GM18502 (cell line): ENCODE data around the gene ANKRD26.
"Not testable (repeated sequence)": the region's sequence is repeated elsewhere in the genome, so short reads cannot be mapped to it uniquely, and the experiment has no call there.

Source experiments
- ATAC-seq: cut with Tn5 transposase; IDR thresholded peaks from one replicate; pipeline ENCODE4 v1.9.1; 2021; ENCODE audit warnings: mild to moderate bottlenecking; ENCODE audit not compliant: unreplicated experiment, poor library complexity

The ANKRD26 gene

DNA sequence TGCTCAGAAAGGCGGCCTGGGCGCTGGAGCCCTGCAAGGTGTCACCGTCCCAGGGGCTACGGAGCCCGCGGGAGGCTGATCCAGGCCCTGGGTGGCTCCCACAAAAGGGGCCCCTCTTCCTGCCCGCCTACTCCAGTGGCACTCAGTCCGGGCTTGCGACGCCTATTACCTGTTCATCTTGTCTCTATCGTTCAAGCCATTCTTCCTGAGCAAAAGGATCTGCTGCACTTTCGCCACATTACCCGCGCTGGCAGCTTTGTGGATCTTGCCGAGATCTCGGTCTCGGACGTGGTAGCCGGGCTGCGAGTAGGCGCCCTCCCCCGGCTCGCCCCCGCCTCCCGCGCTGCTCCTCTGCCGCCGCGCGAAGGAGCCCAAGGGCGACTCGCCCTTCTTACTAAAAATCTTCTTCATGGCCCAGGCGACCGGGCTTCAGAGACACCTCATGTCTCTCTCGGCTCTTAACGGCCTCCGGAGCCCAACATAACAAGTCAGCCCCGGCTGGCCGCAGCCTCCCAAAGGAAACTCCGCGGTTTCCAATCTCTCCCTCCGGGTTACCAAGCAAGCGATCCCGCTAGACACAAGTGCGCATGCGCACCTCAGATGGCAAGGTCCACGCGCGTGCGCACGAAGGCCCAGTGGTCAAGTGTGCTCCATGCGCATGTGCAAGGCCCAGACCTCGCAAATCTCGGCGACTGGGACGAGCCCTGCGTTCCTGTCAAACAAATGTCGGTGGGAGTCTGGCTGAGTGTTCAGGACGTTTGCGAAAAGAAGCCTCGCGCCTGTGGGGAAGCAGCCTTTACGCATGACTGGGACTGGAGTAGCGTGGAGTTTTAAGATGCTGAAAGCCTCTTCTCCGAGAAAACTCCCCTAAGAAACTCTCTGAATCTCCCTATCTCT is at the start of gene ANKRD26:
TSS of gene ANKRD26 (minus strand) at position 579 of the 897 bp plus-strand sequence. CDS start at position 411, 168 bp downstream.
- peak; percentile 90 for ATAC-seq

DNA sequence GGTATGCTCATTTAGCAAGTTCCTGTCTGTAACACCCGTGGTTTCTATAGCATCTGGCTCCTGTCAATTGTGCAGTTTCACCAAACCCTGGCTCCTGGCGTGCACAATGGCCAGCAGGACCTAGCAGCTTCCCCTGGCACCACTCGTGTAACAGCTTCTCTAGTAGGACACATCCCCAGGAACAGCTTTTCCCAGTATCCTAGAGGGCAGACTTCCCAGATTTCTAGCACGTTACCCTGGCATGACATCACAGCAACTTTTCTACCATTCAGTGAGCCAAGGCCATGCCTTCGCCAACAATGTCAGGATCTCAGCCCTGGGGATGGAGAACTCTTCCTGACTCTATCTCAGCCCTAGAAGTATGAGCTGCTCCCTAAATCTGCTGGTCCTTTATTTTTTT is 47.4 kb upstream of the ANKRD26 start:
- no peak for ATAC-seq

DNA sequence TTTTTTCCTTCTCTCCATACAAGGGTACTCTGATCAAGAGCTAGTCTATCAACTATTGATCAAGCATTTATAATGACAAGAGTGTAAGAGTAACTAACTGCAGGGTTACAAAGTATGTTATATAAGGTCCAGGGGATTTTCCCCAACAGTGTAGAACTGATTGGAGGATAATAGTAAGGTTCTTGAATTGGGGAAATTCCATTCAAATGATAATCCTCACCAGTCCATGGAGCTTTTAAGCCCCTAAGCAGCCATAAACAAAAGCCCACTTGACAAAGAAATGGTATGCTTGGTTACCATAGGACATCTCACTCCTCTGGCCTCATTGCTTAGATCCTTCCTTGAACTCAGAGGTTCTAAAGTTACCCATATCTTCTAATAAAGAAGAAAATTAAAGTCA is 45.6 kb upstream of the ANKRD26 start:
- ATAC-seq, result no peak

DNA sequence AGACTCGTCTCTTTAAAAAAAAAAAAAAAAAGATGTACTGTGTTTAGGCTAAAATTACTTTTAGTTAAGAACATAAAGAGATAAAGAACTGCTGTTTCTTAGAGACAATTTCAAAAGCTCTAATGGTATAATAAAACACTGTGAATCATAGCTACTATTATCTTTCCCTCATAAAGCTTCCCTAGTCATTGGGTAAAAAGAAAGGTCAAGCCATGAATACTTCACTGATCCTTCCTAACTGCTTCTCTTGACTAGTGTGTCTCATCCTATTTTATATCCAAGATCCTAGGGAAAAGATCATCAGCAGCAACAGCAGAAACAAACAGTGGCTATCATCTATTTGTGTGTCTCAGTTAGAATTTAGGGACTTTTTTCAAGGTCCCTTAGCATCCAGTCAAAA is 43.4 kb upstream of the ANKRD26 start:
- no peak for ATAC-seq

DNA sequence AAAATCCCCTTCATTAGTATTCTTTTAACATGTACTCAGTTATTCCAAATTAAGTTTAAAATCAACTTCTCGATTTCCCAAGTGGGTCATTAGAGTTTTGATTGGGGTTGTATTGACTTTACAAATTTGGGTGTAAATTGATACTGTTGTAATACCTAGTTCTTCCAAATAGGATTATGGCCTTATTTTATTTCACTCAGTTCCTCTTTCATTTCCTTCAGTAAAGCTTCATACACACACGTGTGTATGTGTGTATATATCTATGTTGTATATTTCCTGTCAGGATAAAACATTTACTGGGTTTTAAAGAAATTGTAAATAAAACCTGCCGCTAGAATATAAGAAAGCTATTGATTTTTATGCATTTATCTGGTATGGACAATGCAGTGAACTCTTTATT is 38.0 kb upstream of the ANKRD26 start:
- no peak for ATAC-seq

DNA sequence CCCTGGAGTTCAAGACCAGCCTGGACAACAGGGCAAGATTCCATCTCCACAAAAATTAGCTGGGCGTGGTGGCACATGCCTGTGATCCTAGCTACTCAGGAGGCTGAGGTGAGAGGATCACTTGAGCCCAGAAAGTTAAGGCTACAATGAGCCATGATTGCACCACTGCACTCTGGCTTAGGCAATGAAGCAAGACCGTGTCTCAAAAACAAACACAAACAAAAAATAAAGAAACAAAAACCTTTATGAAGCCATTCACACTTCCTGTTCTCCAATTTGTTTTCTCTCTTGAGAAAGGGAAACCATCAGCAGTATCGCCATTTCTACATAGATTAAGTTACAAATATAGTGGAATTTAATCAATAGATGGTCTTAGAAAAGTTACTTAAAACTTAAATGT is 34.1 kb upstream of the ANKRD26 start:
- ATAC-seq, result no peak

DNA sequence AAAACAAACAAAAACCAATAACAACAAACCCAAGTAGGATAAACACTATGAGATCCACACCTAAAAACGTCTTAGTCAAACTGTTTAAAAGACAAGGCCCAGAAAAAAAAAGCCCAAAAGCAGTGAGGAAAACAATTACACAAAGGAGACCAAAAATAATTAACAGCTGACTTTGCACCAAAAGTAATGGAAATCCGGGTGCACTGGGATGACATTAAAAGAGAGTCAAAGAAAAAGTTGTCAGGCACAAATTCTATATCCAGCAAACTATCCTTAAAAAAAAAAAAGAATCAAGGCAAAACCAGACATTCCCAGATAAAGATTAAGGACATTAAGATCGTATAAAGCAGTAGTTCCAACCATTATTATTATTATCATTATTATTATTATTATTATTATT is 7.9 kb upstream of the ANKRD26 start:
- no peak for ATAC-seq

DNA sequence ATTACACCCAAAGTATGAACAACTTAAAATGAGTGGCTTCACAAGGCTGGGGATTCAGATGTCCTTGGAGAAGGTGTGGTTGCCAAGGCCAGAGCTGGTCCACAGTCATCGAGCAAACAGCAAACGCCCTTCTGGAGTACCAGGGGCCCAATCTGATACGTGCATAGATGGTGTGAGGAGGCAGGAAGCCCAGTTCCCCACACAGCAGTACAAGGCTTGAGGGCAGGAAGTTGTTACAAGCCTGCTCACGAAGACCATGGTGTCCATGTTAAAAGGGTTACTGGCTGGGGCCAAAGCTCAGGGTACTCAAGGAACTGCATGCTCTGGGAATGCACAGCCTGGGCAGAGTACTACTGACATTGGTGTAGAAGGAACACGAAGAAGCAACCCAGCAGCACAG is 4.6 kb upstream of the ANKRD26 start:
- ATAC-seq, result no peak

DNA sequence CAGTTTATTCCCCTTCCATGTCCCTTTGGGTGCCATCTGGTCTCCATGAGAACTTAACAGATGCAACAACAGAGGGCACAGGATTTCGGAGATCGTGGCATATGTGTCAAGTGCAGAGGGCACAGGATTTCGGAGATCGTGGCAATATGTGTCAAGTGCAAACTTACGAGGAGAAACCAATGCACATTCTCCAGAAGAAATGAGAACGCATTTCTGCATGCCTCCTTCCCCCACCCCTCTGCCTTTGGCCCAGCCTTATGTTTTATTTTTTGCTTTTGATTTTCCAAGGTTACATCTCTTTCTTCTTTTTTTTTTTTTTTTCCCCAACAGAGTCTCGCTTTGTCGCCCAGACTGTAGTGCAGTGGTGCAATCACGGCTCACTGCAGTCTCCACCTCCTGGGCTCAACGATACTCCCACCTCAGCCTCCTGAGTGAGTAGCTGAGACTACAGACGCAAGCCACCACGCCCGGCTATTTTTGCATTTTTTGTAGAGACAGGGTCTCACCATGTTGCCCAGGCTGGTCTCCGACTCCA is 586 bp upstream of the ANKRD26 start:
- ATAC-seq, result no peak

DNA sequence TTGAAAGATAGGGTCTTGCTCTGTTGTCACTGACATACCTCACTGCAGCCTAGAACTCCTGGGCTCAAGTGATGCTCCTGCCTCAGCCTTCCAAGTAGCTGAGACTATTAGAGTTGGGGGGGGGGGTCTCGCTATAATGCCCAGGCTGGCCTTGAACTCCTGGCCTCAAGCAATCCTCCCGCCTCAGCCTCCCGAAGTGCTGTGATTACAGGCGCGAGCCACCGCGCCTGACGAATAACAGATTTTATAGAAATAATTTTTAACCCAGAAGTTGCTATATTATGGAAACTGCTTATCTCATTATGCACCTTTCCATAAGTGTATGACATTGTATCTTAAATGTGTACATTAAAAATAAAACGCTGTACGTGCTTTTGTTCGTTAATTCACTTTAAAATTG is 846 bp downstream of the ANKRD26 start:
- ATAC-seq, result no peak

DNA sequence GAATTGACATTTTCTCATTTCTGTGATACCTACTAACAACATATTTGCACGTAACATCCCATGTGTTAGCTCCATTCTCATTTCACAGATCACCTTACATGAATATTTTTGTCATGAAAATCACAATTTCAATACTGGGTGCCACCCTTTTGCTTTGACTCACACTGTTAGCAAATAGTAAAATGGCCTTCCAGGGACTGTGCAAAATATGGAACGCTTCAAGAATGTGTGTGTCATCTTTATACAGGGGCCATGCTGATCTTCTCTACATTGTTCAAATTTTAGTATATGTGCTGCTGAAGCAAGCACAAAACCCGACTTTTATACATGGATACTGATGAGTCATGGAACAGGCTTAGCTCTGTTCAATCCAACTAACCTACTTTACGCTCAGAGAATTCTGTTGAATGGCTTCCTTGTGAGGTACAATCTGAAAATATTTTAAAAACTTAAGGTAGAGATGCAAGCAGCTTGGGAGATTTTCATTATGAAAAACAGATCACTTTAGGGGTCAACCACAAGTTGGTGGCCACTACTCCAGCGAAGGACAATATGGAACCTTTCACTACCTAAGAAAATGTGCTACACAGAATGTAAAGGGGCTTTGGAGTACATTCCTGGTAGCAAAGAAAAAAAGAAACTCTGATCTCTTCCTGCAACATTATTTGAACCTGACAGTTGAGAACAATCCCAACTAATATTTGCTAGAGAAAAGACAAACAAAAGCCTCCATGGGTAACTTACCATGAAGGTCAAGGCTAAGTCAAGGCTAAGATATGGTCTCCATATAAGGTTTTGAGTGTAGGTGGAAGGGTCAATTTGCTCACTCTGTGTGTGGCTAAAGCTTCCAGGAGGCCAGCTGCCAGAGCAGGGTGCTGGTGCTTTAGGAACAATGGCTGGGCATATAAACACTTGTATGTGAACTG is 11.9 kb downstream of the ANKRD26 start:
- no peak for ATAC-seq

DNA sequence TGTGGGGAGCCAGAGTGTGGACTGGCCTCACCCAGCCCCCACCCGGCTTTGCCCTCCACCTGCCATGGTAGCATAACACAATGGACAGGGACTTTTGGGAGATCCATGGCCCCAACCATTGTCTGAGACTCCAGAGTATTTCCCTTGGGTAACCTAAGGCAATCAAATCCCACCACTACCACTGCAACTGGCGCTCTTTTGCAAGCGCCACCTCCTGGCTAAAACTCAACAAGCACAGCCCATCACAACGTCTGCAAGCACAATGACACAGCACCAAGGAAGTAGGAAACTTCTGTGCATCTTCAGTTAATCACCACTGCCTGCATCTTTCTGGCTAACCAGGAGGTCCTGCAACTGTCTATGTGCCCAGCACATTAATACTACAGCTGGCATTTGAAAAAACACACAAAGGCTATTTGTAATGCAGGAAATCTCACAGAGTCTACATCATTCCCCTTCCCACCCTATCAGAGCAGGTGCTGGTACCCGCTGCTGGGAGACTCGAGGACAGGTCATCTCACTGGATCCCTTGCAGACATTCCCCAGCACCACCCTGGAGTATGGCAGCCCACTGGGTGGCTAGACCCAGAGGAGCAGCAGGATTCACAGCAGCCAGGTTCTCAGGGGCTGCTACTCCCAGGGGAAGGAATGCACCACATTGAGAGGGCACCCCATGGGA is 27.7 kb downstream of the ANKRD26 start:
- ATAC-seq, result no peak

DNA sequence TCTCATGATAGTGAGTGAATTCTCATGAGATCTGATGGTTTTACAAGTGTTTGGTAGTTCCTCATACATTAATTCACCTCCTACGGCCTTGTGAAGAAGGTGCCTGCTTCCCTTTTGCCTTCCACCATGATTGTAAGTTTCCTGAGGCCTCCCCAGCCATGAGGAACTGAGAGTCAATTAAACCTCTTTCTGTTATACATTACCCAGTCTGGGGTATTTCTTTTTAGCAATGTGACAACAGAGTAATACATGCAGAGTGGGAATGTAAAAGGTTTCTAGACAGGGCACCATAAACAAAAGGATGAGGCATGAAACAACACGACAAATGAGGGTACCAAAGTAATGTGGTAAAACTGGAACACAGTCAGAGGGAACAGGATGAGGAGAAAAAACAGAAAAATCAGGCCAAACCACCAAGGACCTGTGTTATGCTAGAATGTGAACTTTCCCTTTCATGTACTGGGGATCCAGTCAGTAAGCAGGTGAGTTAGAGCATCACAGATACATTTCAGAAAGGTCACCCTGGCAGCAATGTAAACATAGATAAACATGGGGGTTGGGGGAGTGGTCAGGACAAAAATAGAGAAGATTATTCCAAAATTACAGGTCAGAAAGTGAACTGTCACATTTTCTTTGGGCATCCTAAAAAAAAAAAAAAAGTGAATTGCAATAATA is 31.9 kb downstream of the ANKRD26 start:
- no peak for ATAC-seq

DNA sequence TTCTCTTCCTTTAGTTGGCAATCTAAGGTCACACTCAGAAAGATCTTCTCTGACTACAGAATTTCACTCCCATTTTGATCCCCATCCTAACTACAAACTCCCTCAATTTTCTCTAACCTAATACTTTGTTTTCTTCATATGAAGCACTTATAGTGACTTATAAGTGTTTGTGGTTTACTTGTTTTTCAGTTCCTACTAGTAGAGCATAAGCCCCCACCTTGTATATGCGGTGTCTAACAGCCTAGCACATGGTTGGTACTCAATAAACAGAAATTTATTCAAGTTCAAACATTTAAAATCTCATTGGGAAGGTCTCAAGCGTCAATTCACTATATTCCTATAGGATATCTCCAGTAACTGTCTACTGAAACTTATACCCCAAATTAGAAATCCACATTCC is 35.2 kb downstream of the ANKRD26 start:
- no peak for ATAC-seq

DNA sequence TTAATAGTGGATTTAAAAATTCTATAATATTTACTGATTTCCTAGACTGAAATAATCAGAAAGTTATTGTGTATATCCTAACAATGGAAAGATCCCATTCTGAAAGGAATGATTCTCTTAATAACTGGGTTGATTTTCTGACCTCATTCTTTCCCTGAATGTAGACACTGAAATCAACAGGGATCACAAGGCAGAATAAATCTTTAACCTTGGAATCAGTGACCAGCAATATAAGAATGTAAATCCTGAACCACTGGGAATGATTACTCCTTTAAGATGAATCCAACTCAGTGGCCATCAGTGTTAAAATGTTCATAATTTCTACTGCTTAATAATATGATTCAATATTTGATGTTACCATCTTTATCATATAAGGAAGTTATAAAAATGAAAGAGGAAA is 47.6 kb downstream of the ANKRD26 start:
- no peak for ATAC-seq

DNA sequence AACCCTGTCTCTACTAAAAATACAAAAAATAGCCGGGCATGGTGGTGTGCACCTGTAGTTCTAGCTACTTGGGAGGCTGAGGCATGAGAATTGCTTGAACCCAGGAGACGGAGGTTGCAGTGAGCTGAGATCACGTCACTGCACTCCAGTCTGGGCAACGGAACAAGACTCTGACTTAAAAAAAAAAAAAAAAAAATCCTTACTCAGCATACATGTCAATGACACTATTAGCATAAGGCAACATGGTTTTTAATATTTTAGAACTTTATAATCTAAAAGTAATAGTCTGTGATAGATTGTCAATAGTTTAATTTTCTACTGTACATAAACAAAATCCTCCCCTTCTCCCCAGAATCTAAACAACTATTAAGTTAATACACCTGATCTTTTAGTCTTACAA is 55.0 kb downstream of the ANKRD26 start:
- ATAC-seq, result not testable (repeated sequence)

DNA sequence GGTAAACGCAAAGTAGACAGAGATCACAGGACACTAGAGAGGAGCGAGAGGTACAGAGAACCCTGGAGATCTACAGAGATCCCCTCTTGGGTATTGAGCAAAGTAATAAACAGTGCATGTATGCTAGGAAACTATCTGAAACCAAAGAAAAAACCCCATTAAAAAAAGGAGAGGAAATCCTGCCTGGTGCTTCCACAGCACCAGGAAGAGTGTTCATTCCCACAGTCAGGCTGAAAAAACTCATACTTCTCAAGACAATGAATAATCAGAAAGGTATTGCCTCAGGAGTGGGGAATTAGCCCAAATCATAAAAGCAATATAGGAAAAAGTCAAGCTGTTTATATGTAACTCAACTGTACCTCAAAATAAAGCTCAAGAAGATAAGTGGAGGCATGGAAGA is 59.1 kb downstream of the ANKRD26 start:
- no peak for ATAC-seq

DNA sequence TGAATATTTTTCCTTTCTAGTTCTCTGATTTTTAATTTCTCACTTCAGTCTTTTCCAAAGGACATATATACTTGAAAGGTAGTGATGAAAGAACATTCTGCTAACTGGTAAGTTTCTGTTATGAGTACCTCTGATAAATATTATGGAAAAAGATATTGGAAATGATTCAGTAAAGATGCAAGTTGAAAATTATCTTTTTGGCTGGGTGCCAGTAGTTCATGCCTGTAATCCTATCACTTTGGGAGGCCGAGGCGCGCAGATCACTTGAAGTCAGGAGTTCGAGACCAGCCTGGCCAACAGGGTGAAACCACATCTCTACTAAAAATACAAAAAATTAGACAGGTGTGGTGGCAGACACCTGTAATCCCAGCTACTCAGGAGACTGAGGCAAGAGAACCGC is 62.1 kb downstream of the ANKRD26 start:
- ATAC-seq, result no peak

DNA sequence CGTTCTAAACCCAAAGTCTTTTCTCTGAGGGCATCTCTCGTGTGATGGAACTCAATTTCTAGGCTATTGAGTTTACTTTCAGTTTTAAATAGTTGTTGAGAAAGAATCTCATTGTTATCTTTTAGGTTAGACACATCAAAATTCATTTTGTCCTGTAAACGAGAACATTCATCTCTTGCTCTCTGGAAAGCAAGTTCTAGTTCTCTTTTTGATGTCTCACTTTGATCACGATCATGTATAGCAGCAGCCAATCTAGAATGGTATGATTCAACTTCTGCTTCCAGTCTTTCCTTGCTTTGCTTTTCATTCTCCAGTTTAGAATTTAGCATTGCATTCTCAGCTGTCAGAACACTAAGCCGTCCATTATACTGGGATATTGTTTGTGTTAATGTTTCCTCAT is 65.1 kb downstream of the ANKRD26 start:
- ATAC-seq, result no peak

DNA sequence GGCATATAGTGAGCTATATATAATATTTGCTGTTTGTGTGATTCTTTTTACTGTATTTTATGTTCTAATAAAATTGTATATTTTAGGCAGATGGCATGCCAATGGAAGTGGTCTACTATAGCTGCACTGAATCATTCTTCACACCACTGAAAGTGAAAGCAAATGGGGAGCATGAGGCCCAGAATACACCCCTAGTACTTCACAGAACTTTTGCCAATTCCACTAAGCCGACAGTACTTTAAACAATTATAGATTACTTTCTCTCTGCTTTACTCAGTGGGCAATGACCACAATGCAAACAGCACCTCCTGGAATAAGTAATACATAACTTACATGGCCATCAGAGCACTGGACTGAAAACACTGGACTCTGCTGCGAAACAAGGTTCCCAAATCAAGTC is 70.2 kb downstream of the ANKRD26 start:
- ATAC-seq, result no peak
